Measurements from ENCODE around the gene TSPAN5.

The TSPAN5 gene

GRCh38 chr4:98646422-98646821 lies 12.0 kb downstream of the TSPAN5 start:
- DNase-seq (ENCODE audit: low read depth in 2 of 2, low spot score in 1 of 2), result no peak

GRCh38 chr4:98645527-98645926 lies 12.9 kb downstream of the TSPAN5 start:
- no peak for DNase-seq (ENCODE audit: low read depth in 2 of 2, low spot score in 1 of 2)

- no peak for DNase-seq (ENCODE audit: low read depth in 2 of 2, low spot score in 1 of 2)
Observed at GRCh38 chr4:98643755-98644154, 14.7 kb downstream of the TSPAN5 start.

- no peak for DNase-seq (ENCODE audit: low read depth in 2 of 2, low spot score in 1 of 2)
Observed at GRCh38 chr4:98642991-98643426, 15.4 kb downstream of the TSPAN5 start.

- no peak for DNase-seq (ENCODE audit: low read depth in 2 of 2, low spot score in 1 of 2)
Observed at GRCh38 chr4:98641906-98642668, 16.3 kb downstream of the TSPAN5 start.

- DNase-seq (ENCODE audit: low read depth in 2 of 2, low spot score in 1 of 2), result no peak
Observed at GRCh38 chr4:98641376-98641775, 17.0 kb downstream of the TSPAN5 start.

GRCh38 chr4:98639523-98639922 lies 18.9 kb downstream of the TSPAN5 start:
- no peak for DNase-seq (ENCODE audit: low read depth in 2 of 2, low spot score in 1 of 2)

GRCh38 chr4:98639108-98639507 lies 19.3 kb downstream of the TSPAN5 start:
- no peak for DNase-seq (ENCODE audit: low read depth in 2 of 2, low spot score in 1 of 2)

- no peak for DNase-seq (ENCODE audit: low read depth in 2 of 2, low spot score in 1 of 2)
Observed at GRCh38 chr4:98638661-98639060, 19.8 kb downstream of the TSPAN5 start.

- no peak for DNase-seq (ENCODE audit: low read depth in 2 of 2, low spot score in 1 of 2)
Observed at GRCh38 chr4:98634061-98634460, 24.4 kb downstream of the TSPAN5 start.

- DNase-seq (ENCODE audit: low read depth in 2 of 2, low spot score in 1 of 2), result no peak
Observed at GRCh38 chr4:98633159-98633558, 25.3 kb downstream of the TSPAN5 start.

GRCh38 chr4:98632258-98632657 lies 26.2 kb downstream of the TSPAN5 start:
- DNase-seq (ENCODE audit: low read depth in 2 of 2, low spot score in 1 of 2), result no peak

- no peak for DNase-seq (ENCODE audit: low read depth in 2 of 2, low spot score in 1 of 2)
Observed at GRCh38 chr4:98631506-98631905, 26.9 kb downstream of the TSPAN5 start.

- DNase-seq (ENCODE audit: low read depth in 2 of 2, low spot score in 1 of 2), result no peak
Observed at GRCh38 chr4:98630737-98631454, 27.5 kb downstream of the TSPAN5 start.

- DNase-seq (ENCODE audit: low read depth in 2 of 2, low spot score in 1 of 2), result no peak
Observed at GRCh38 chr4:98627531-98628257, 30.7 kb downstream of the TSPAN5 start.

- no peak for DNase-seq (ENCODE audit: low read depth in 2 of 2, low spot score in 1 of 2)
Observed at GRCh38 chr4:98626350-98626749, 32.1 kb downstream of the TSPAN5 start.

GRCh38 chr4:98625920-98626319 lies 32.5 kb downstream of the TSPAN5 start:
- no peak for DNase-seq (ENCODE audit: low read depth in 2 of 2, low spot score in 1 of 2)

- no peak for DNase-seq (ENCODE audit: low read depth in 2 of 2, low spot score in 1 of 2)
Observed at GRCh38 chr4:98625399-98625798, 33.0 kb downstream of the TSPAN5 start.

GRCh38 chr4:98624642-98625041 lies 33.8 kb downstream of the TSPAN5 start:
- no peak for DNase-seq (ENCODE audit: low read depth in 2 of 2, low spot score in 1 of 2)

- DNase-seq (ENCODE audit: low read depth in 2 of 2, low spot score in 1 of 2), result no peak
Observed at GRCh38 chr4:98624144-98624543, 34.3 kb downstream of the TSPAN5 start.

GRCh38 chr4:98623126-98623802 lies 35.1 kb downstream of the TSPAN5 start:
- no peak for DNase-seq (ENCODE audit: low read depth in 2 of 2, low spot score in 1 of 2)
